ENCODE measurements around the gene RETREG3.

DNA sequence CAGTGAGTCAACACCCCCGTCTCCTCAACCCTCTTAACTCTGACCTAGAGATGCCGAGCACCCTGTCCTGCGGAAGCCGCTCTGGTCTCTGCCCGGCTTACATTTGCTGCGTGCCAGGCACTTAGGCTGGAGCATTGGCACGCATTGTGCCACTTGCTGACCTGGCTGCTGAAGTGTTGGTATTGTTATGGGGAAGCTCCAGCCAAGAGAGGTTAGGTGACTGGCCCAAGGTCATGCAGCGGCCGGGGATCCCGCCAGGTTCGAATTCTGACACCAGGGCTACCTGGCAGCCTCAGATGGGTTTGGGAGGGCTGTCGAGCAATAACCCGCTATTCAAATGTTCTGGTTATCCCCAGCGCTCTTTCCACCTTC is 61.5 kb downstream of the RETREG3 start:
- TF ChIP-seq TAF1 (IDR thresholded peaks at IDR 0.05; ENCODE audit: borderline replicate concordance, low read depth, low read length) (no peak), POLR2A (IDR thresholded peaks at IDR 0.05; ENCODE audit: low read depth, low read length) (no peak), POLR2AphosphoS5 (IDR thresholded peaks at IDR 0.05; ENCODE audit: low read depth, low read length) (no peak)
